Stomach (tissue), 9 donors: Measurements from ENCODE around the gene CDH8. TPM values are rescaled to one million over a fixed set of nuclear protein-coding genes. Genes with fewer than 3 reads are reported as not detected.

Experiments
- DNase-seq, 2 donors: peaks; one replicate each; pipeline versions ENCODE4 v3.0.0 to v3.0.0-alpha.2; 2013 to 2019
- H3K27ac ChIP-seq, 5 donors: fragments of 200-600 bp in 4 of 5; sonication (generic) in 4 of 5; one replicate each; pipeline ENCODE4 v1.5.1; 2013 to 2019; ENCODE audit warnings: mild to moderate bottlenecking in 1 of 5, moderate library complexity in 1 of 5
- H3K27me3 ChIP-seq, 3 donors: fragments of 200-600 bp; sonication (generic); one replicate each; pipeline ENCODE4 v1.5.1; 2017 to 2019; ENCODE audit warnings: mixed run types in 1 of 3
- H3K36me3 ChIP-seq, 4 donors: fragments of 200-600 bp; sonication (generic); 1 replicate in 3 of 4; 2 replicates in 1 of 4; pipeline ENCODE4 v1.5.1; 2016 to 2019
- H3K4me1 ChIP-seq, 4 donors: fragments of 200-600 bp; sonication (generic); one replicate each; pipeline ENCODE4 v1.5.1; 2016 to 2019
- H3K4me3 ChIP-seq, 4 donors: fragments of 200-600 bp; sonication (generic) in 3 of 4; one replicate each; pipeline ENCODE4 v1.5.1; 2016 to 2019; ENCODE audit warnings: mild to moderate bottlenecking in 1 of 4
- H3K9me3 ChIP-seq, 4 donors: fragments of 200-600 bp; sonication (generic); one replicate each; pipeline ENCODE4 v1.5.1; 2016 to 2019
- EP300 ChIP-seq: sonication (generic); formaldehyde crosslinking; IDR thresholded peaks from one replicate; pipeline ENCODE4 v1.6.1; 2017; ENCODE audit warnings: antibody characterized with exemption
- POLR2A ChIP-seq, 4 donors: fragments of 450-650 bp; IDR thresholded peaks; one replicate each; pipeline ENCODE4 v1.6.1; 2016; ENCODE audit warnings: antibody characterized with exemption in 4 of 4, control low read depth in 2 of 4, mild to moderate bottlenecking in 1 of 4, moderate library complexity in 1 of 4
- POLR2AphosphoS5 ChIP-seq, 3 donors: sonication (generic); formaldehyde crosslinking; IDR thresholded peaks; one replicate each; pipeline ENCODE4 v1.6.1; 2016; ENCODE audit warnings: antibody characterized with exemption in 3 of 3
- WGBS, 5 donors: extraction: QIAGEN DNeasy Blood & Tissue Kit in 3 of 5; methylation state at CpG; one replicate each; pipeline versions ENCODE4 v1.1.5 to v1.1.7; 2013 to 2018; 5-methylcytosine and 5-hydroxymethylcytosine counted together
- intact Hi-C: fragments of 100-400 bp; cut with DNase I; formaldehyde crosslinking; loops from one replicate; pipeline ENCODE4 v1.15.1; 2023; ENCODE audit warnings: low total_unique reads
- polyA plus RNA-seq, 3 donors: library from polyadenylated mRNA; stranded (reverse); fragments of 200-250 nt; gene quantifications; one replicate each; pipeline ENCODE4 v1.2.3, GENCODE V29; 2013
- total RNA-seq, 5 donors: library from RNA; depleted of rRNA; stranded (reverse); fragments of >200 nt; gene quantifications; one replicate each; pipeline versions ENCODE4 v1.1.0 to v1.2.3, GENCODE V29; 2014 to 2016
- TF ChIP-seq, protein P1 (sequence below), 7 experiments: fragments of 450-650 bp in 4 of 7; fragments of 200-600 bp in 3 of 7; sonication (generic) in 3 of 7; IDR thresholded peaks; one replicate each; pipeline ENCODE4 v1.5.1; 2016 to 2019; ENCODE audit warnings: antibody characterized with exemption in 7 of 7, control low read depth in 2 of 7, mild to moderate bottlenecking in 1 of 7
- donor health status: healthy with polysubstance abuse.
- donor health status: Bipolar disorder and iron deficiency.
- donor health status: healthy.

CDH8 gene
- total and polyA plus RNA-seq, 8 donors, result 0.13 to 6.4 TPM; not detected in 6

DNA sequence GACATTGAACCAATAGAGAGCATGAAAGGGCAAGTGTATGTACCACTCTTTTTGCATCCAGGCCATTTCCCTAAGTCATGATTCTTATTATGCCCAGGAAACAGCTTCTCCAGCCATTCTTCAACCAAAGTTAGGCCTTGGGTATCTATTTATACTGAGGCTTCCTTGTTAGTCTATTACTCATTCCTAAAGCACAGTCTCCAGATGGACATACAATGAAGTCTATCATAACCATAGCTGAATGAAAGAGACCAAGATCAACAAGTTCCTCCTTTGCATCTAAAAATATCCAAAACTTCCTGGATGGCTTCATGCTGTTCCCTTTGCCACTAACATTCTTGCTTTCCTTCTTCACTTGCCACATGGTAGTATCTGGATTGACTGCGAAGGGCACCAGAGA is 265.9 kb downstream of the CDH8 start:
- H3K27me3 ChIP-seq, result no peaks in the 10 kb centered on the region
- intact Hi-C loops, result no loop called here
- no peaks in the 10 kb centered on the region for H3K4me1 ChIP-seq
- H3K9me3 ChIP-seq, result no peaks in the 10 kb centered on the region
- no peak for DNase-seq
- TF ChIP-seq EP300 (no peak), POLR2A (IDR thresholded peaks at IDR 0.05) (no peak), POLR2AphosphoS5 (IDR thresholded peaks at IDR 0.05) (no peak)
- TF ChIP-seq, protein P1, sequence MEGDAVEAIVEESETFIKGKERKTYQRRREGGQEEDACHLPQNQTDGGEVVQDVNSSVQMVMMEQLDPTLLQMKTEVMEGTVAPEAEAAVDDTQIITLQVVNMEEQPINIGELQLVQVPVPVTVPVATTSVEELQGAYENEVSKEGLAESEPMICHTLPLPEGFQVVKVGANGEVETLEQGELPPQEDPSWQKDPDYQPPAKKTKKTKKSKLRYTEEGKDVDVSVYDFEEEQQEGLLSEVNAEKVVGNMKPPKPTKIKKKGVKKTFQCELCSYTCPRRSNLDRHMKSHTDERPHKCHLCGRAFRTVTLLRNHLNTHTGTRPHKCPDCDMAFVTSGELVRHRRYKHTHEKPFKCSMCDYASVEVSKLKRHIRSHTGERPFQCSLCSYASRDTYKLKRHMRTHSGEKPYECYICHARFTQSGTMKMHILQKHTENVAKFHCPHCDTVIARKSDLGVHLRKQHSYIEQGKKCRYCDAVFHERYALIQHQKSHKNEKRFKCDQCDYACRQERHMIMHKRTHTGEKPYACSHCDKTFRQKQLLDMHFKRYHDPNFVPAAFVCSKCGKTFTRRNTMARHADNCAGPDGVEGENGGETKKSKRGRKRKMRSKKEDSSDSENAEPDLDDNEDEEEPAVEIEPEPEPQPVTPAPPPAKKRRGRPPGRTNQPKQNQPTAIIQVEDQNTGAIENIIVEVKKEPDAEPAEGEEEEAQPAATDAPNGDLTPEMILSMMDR (IDR thresholded peaks at IDR 0.05), result no peak
- no peak overlapping the region for H3K4me3 ChIP-seq
- no peak overlapping the region for H3K27ac ChIP-seq
- 67 to 89% (median 84%) methylated on average over 1 of the region's 1 CpG for WGBS, 5 donors
- no peaks in the 10 kb centered on the region for H3K36me3 ChIP-seq

DNA sequence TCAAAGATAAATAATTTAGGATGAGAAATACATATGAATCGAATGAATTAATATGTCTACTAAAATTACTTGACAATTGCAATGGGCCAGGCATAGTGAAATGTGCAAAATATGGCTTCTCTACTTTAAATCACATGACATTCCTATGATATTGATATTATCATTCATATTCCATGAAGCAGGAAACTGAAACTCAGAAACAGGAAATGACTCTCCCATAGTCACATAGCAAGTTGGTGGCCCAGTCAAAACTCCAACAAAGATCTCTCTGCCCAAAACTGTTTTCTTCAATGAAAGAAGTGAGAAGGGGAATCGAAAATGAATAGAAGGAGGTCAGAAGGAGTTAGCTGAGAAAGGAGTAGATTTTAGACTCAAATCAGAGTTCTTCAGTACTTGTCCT is 272.2 kb downstream of the CDH8 start:
- no peaks in the 10 kb centered on the region for H3K4me1 ChIP-seq
- no peaks in the 10 kb centered on the region for H3K36me3 ChIP-seq
- 57 to 69% (median 67%) methylated on average over 2 of the region's 2 CpGs for WGBS, 5 donors
- DNase-seq, result no peak
- no peak overlapping the region for H3K27ac ChIP-seq
- H3K9me3 ChIP-seq, result peaks cover 0 to 4% (median 0%) of the 10 kb centered on the region in 4 donors
- intact Hi-C loops, result no loop called here
- H3K27me3 ChIP-seq, result no peaks in the 10 kb centered on the region
- TF ChIP-seq, protein P1 (IDR thresholded peaks at IDR 0.05), result no peak
- TF ChIP-seq POLR2A (IDR thresholded peaks at IDR 0.05) (no peak), POLR2AphosphoS5 (IDR thresholded peaks at IDR 0.05) (no peak), EP300 (no peak)
- no peak overlapping the region for H3K4me3 ChIP-seq

GRCh38 chr16:61763013-61763412 is 273.2 kb downstream of the CDH8 start:
- intact Hi-C loops, result no loop called here
- TF ChIP-seq POLR2A (IDR thresholded peaks at IDR 0.05) (no peak), EP300 (no peak), POLR2AphosphoS5 (IDR thresholded peaks at IDR 0.05) (no peak)
- TF ChIP-seq, protein P1 (IDR thresholded peaks at IDR 0.05), result no peak
- Histone ChIP-seq H3K27ac (no peak overlapping the region), H3K9me3 (peaks cover 0 to 6% (median 2%) of the 10 kb centered on the region in 4 donors), H3K4me3 (no peak overlapping the region), H3K27me3 (no peaks in the 10 kb centered on the region), H3K36me3 (no peaks in the 10 kb centered on the region), H3K4me1 (no peaks in the 10 kb centered on the region)
- WGBS, 5 donors, result 69 to 78% (median 72%) methylated on average over 3 of the region's 3 CpGs
- no peak for DNase-seq

DNA sequence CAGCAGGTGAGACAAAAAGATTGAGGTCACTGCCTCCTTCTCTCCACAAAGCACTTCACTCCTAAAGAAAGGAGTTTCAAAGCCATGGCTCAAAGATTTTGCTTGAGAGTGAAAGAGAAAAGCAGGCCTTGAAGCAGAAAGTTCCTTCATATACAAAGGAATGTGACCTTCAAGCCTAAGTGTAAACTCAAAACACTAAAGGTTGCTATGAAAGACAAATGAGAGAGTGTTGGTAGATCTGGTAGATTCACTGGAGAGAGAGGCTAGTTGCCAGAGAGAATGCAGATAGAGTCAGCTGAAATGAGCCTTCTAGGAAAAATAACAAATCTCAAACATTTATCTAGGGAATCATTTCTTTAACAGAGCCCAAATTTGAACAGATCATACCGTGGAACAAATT is 305.2 kb downstream of the CDH8 start:
- H3K4me3 ChIP-seq, result no peak overlapping the region
- intact Hi-C loops, result no loop called here
- 60 to 75% (median 69%) methylated on average over 1 of the region's 1 CpG for WGBS, 5 donors
- no peaks in the 10 kb centered on the region for H3K4me1 ChIP-seq
- peaks cover 0 to 6% (median 2%) of the 10 kb centered on the region in 4 donors for H3K9me3 ChIP-seq
- no peaks in the 10 kb centered on the region for H3K27me3 ChIP-seq
- DNase-seq, result no peak
- H3K36me3 ChIP-seq, result no peaks in the 10 kb centered on the region
- TF ChIP-seq EP300, result no peak
- TF ChIP-seq, protein P1 (IDR thresholded peaks at IDR 0.05), result no peak
- no peak for TF ChIP-seq POLR2A (IDR thresholded peaks at IDR 0.05)
- TF ChIP-seq POLR2AphosphoS5 (IDR thresholded peaks at IDR 0.05), result no peak
- H3K27ac ChIP-seq, result no peak overlapping the region
